NCI-H1436 treated with DMSO at 0.1 percent for 48 hours (cell line): ENCODE results near the gene SULT4A1.

Experiments used
- DNase-seq: peaks from one replicate; lab custom pipeline; 2025; lab: John Stamatoyannopoulos, UW

The SULT4A1 gene

GRCh38 chr22:43860126-43860525 is 2.2 kb downstream of the SULT4A1 start:
- DNase-seq: no peak

- DNase-seq: no peak
Measured at GRCh38 chr22:43859621-43860020, 2.7 kb downstream of the SULT4A1 start.

- DNase-seq: no peak
Measured at GRCh38 chr22:43859176-43859575, 3.1 kb downstream of the SULT4A1 start.

- no peak for DNase-seq
Measured at GRCh38 chr22:43858156-43858895, 4.0 kb downstream of the SULT4A1 start.

GRCh38 chr22:43857367-43857766 is 4.9 kb downstream of the SULT4A1 start:
- DNase-seq: no peak

- DNase-seq: no peak
Measured at GRCh38 chr22:43855431-43855830, 6.9 kb downstream of the SULT4A1 start.

- DNase-seq: no peak
Measured at GRCh38 chr22:43854786-43855271, 7.5 kb downstream of the SULT4A1 start.

- DNase-seq: no peak
Measured at GRCh38 chr22:43854121-43854785, 8.1 kb downstream of the SULT4A1 start.

GRCh38 chr22:43853328-43853931 is 8.9 kb downstream of the SULT4A1 start:
- no peak for DNase-seq

GRCh38 chr22:43852573-43853327 is 9.6 kb downstream of the SULT4A1 start:
- no peak for DNase-seq

- no peak for DNase-seq
Measured at GRCh38 chr22:43851979-43852307, 10.4 kb downstream of the SULT4A1 start.

- DNase-seq: no peak
Measured at GRCh38 chr22:43851058-43851978, 11.0 kb downstream of the SULT4A1 start.

GRCh38 chr22:43850529-43850928 is 11.8 kb downstream of the SULT4A1 start:
- DNase-seq: no peak

- no peak for DNase-seq
Measured at GRCh38 chr22:43849731-43850130, 12.6 kb downstream of the SULT4A1 start.

GRCh38 chr22:43848366-43849171 is 13.7 kb downstream of the SULT4A1 start:
- DNase-seq: no peak

- DNase-seq: no peak
Measured at GRCh38 chr22:43847376-43848289, 14.7 kb downstream of the SULT4A1 start.

- DNase-seq: no peak
Measured at GRCh38 chr22:43846966-43847365, 15.3 kb downstream of the SULT4A1 start.

- no peak for DNase-seq
Measured at GRCh38 chr22:43845981-43846380, 16.3 kb downstream of the SULT4A1 start.
